Keratinocyte (primary cell): ENCODE measurements around the gene EXOC6B. TPM values are rescaled to one million over a fixed set of nuclear protein-coding genes. Genes with fewer than 3 reads are reported as not detected.

ENCODE experiments used
- DNase-seq: peaks from one replicate; pipeline ENCODE4 v3.0.0-alpha.2; 2011; ENCODE audit warnings: low read depth, missing footprints, low spot score
- FAIRE-seq: peaks from 2 replicates; lab custom pipeline; 2011; peaks lifted over from hg19 to GRCh38; lab: Jason Lieb, UNC
- H2AFZ ChIP-seq: 2 replicates; pipeline ENCODE4 v1.6.0; 2012; ENCODE audit warnings: low read length, control low read depth, inconsistent platforms; ENCODE audit not compliant: control insufficient read depth
- H3K27ac ChIP-seq: 2 replicates; pipeline ENCODE4 v1.5.1; 2011; ENCODE audit warnings: low read length; ENCODE audit not compliant: control insufficient read depth, insufficient read depth
- H3K27me3 ChIP-seq: 3 replicates; pipeline ENCODE4 v1.6.0; 2011; ENCODE audit warnings: low read length; ENCODE audit not compliant: control insufficient read depth, insufficient read depth; ENCODE audit errors: extremely low read depth
- H3K36me3 ChIP-seq, 2 experiments: 2 replicates in 1 of 2; 3 replicates in 1 of 2; pipeline ENCODE4 v1.5.1; 2011; ENCODE audit warnings: low read length in 2 of 2, mild to moderate bottlenecking in 1 of 2; ENCODE audit not compliant: control insufficient read depth in 2 of 2, insufficient read depth in 2 of 2; ENCODE audit errors: extremely low read depth in 1 of 2
- H3K4me1 ChIP-seq: 3 replicates; pipeline ENCODE4 v1.5.1; 2011; ENCODE audit warnings: low read length; ENCODE audit not compliant: control insufficient read depth, insufficient read depth; ENCODE audit errors: extremely low read depth
- H3K4me2 ChIP-seq: 3 replicates; pipeline ENCODE4 v1.6.0; 2011; ENCODE audit warnings: low read depth, low read length; ENCODE audit not compliant: control insufficient read depth, insufficient read depth; ENCODE audit errors: extremely low read depth
- H3K4me3 ChIP-seq, 3 experiments: fragments of 200-600 bp in 1 of 3; sonication (generic) in 1 of 3; 2 replicates in 2 of 3; 3 replicates in 1 of 3; pipeline ENCODE4 v1.5.1; 2011 to 2016; ENCODE audit warnings: low read length in 3 of 3, mild to moderate bottlenecking in 3 of 3, control low read depth in 2 of 3, inconsistent platforms in 1 of 3, low read depth in 1 of 3, mixed read lengths in 1 of 3, mixed run types in 1 of 3, moderate library complexity in 1 of 3; ENCODE audit not compliant: control insufficient read depth in 2 of 3, insufficient read depth in 2 of 3; ENCODE audit errors: extremely low read depth in 1 of 3
- H3K79me2 ChIP-seq: 2 replicates; pipeline ENCODE4 v1.6.0; 2012; ENCODE audit warnings: low read length; ENCODE audit not compliant: control insufficient read depth, insufficient read depth
- H3K9ac ChIP-seq: 3 replicates; pipeline ENCODE4 v1.6.0; 2011; ENCODE audit warnings: low read length; ENCODE audit not compliant: control insufficient read depth, insufficient read depth; ENCODE audit errors: extremely low read depth
- H3K9me1 ChIP-seq: 3 replicates; pipeline ENCODE4 v1.6.0; 2011; ENCODE audit warnings: low read length; ENCODE audit not compliant: control insufficient read depth, insufficient read depth; ENCODE audit errors: extremely low read depth
- H3K9me3 ChIP-seq: 2 replicates; pipeline ENCODE4 v1.5.1; 2012; ENCODE audit warnings: low read depth, low read length; ENCODE audit not compliant: control insufficient read depth
- H4K20me1 ChIP-seq: 3 replicates; pipeline ENCODE4 v1.6.0; 2011; ENCODE audit warnings: low read length; ENCODE audit not compliant: control insufficient read depth, insufficient read depth; ENCODE audit errors: extremely low read depth
- EZH2 ChIP-seq: IDR thresholded peaks from one replicate; pipeline ENCODE4 v1.6.1; 2012; ENCODE audit warnings: inconsistent platforms, mild to moderate bottlenecking, low read length, moderate library complexity
- dilution Hi-C: fragments of 300-500 bp; cut with MboI; formaldehyde crosslinking; loops from one replicate; pipeline ENCODE4 v1.7.0; 2020; ENCODE audit warnings: low sequenced_read_pairs; ENCODE audit not compliant: extremely low pct_ligation_motif_present
- polyA plus RNA-seq, 5 experiments: library from polyadenylated mRNA; depleted of rRNA in 3 of 5; stranded (reverse) in 3 of 5; stranded (forward) in 1 of 5; unstranded in 1 of 5; fragments of >200 nt; gene quantifications; 1 replicate in 1 of 5; 2 replicates in 3 of 5; 3 replicates in 1 of 5; pipeline versions ENCODE4 v1.2.1 to v1.2.3, GENCODE V29; 2011 to 2012; ENCODE audit warnings: missing spikeins in 2 of 5, low read depth in 1 of 5, low replicate concordance in 1 of 5
- TF ChIP-seq, protein P1 (sequence below), 3 experiments: IDR thresholded peaks in 1 of 3; conservative IDR thresholded peaks in 1 of 3; optimal IDR thresholded peaks in 1 of 3; 2 replicates in 2 of 3; 3 replicates in 1 of 3; pipeline versions ENCODE3 to v1.5.1; 2011; ENCODE audit warnings: low read length in 3 of 3, mild to moderate bottlenecking in 3 of 3, moderate library complexity in 2 of 3, control low read depth in 1 of 3, inconsistent platforms in 1 of 3; ENCODE audit not compliant: insufficient read depth in 2 of 3; ENCODE audit errors: extremely low read depth in 1 of 3

The EXOC6B gene
- polyA plus RNA-seq, 1 donor (not counting 4 experiments of a cell fraction or from before 2014, with no cell fraction given) = 37.3 TPM

DNA sequence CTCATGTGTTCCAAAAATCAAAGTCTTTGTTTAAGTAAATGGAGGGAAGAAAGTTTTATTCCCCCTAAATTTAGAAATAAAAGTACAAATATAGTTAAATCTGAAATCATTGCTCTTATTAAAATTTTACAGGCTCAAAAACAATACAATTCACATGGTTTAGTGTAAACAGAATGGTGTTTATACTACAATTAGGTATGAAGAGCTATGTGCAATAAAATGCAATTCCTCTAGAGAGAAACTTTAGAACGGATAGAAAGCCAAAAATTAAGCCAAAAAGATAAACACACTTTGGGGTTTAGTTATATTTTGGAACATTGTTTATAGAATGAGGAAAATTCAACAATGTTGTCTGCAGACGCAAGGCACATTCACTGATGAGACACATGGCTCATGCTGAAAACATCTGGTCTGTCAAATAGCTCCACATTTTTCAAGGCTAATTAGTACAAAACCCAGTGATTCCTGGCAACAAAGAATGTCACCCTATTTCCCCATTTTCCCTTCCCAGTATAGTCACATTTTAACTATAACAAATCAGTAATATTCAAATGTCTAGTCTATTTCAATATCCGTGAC, 103.3 kb downstream of the EXOC6B start:
- no peaks in the 10 kb centered on the region for H3K4me1 ChIP-seq
- TF ChIP-seq, protein P1, sequence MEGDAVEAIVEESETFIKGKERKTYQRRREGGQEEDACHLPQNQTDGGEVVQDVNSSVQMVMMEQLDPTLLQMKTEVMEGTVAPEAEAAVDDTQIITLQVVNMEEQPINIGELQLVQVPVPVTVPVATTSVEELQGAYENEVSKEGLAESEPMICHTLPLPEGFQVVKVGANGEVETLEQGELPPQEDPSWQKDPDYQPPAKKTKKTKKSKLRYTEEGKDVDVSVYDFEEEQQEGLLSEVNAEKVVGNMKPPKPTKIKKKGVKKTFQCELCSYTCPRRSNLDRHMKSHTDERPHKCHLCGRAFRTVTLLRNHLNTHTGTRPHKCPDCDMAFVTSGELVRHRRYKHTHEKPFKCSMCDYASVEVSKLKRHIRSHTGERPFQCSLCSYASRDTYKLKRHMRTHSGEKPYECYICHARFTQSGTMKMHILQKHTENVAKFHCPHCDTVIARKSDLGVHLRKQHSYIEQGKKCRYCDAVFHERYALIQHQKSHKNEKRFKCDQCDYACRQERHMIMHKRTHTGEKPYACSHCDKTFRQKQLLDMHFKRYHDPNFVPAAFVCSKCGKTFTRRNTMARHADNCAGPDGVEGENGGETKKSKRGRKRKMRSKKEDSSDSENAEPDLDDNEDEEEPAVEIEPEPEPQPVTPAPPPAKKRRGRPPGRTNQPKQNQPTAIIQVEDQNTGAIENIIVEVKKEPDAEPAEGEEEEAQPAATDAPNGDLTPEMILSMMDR (optimal IDR thresholded peaks at IDR 0.05 in 1 of 3, IDR thresholded peaks at IDR 0.05 in 1 of 3, conservative IDR thresholded peaks at IDR 0.05 in 1 of 3; ENCODE audit: extremely low read depth in 1 of 3, insufficient read depth in 2 of 3, low read length in 3 of 3) = no peak
- no peak for TF ChIP-seq EZH2
- no peak overlapping the region for H3K4me2 ChIP-seq
- H3K79me2 ChIP-seq = no peaks in the 10 kb centered on the region
- no peaks in the 10 kb centered on the region for H4K20me1 ChIP-seq
- H3K4me3 ChIP-seq = no peak overlapping the region
- H3K9me1 ChIP-seq = no peaks in the 10 kb centered on the region
- no peak for DNase-seq
- no peak overlapping the region for H3K9ac ChIP-seq
- H3K27ac ChIP-seq = no peak overlapping the region
- peak; percentile 5 for FAIRE-seq
- peaks cover 2 to 5% of the 10 kb centered on the region in 2 experiments for H3K36me3 ChIP-seq
- no peaks in the 10 kb centered on the region for H3K9me3 ChIP-seq
- H3K27me3 ChIP-seq = no peaks in the 10 kb centered on the region
- H2AFZ ChIP-seq = no peak overlapping the region
- dilution Hi-C loops = no loop called here

GRCh38 chr2:72719416-72719815, 106.4 kb downstream of the EXOC6B start:
- no peak for DNase-seq
- H3K9me1 ChIP-seq = no peaks in the 10 kb centered on the region
- no peak for TF ChIP-seq EZH2
- TF ChIP-seq, protein P1 (optimal IDR thresholded peaks at IDR 0.05 in 1 of 3, IDR thresholded peaks at IDR 0.05 in 1 of 3, conservative IDR thresholded peaks at IDR 0.05 in 1 of 3; ENCODE audit: extremely low read depth in 1 of 3, insufficient read depth in 2 of 3, low read length in 3 of 3) = no peak
- H3K27me3 ChIP-seq = no peaks in the 10 kb centered on the region
- no peak overlapping the region for H2AFZ ChIP-seq
- peaks cover 2 to 5% of the 10 kb centered on the region in 2 experiments for H3K36me3 ChIP-seq
- peak; percentile 32 for FAIRE-seq
- H4K20me1 ChIP-seq = no peaks in the 10 kb centered on the region
- no peaks in the 10 kb centered on the region for H3K9me3 ChIP-seq
- dilution Hi-C loops = no loop called here
- no peak overlapping the region for H3K27ac ChIP-seq
- H3K4me2 ChIP-seq = no peak overlapping the region
- no peaks in the 10 kb centered on the region for H3K4me1 ChIP-seq
- no peaks in the 10 kb centered on the region for H3K79me2 ChIP-seq
- no peak overlapping the region for H3K4me3 ChIP-seq
- no peak overlapping the region for H3K9ac ChIP-seq
